Loucy (cell line): Measurements from ENCODE around the gene COL25A1.

Source experiments
- H2AFZ ChIP-seq: fragments of 200-600 bp; sonication (generic); 2 replicates; pipeline ENCODE4 v1.6.0; 2016; ENCODE audit warnings: antibody characterized with exemption, mild to moderate bottlenecking, low read length, moderate library complexity
- H3F3A ChIP-seq: fragments of 200-600 bp; 2 replicates; pipeline ENCODE4 v1.6.0; 2016; ENCODE audit warnings: antibody characterized with exemption, low read depth, mild to moderate bottlenecking
- H3K27me3 ChIP-seq: fragments of 200-600 bp; sonication (generic); 2 replicates; pipeline ENCODE4 v1.6.1; 2014; ENCODE audit warnings: low read length, mild to moderate bottlenecking; ENCODE audit not compliant: insufficient read depth, poor library complexity, severe bottlenecking
- H3K36me3 ChIP-seq: fragments of 200-600 bp; sonication (generic); 2 replicates; pipeline ENCODE4 v1.6.1; 2016; ENCODE audit warnings: low read length; ENCODE audit not compliant: insufficient read depth
- H3K4me1 ChIP-seq: fragments of 200-600 bp; sonication (generic); 2 replicates; pipeline ENCODE4 v1.5.1; 2014; ENCODE audit warnings: low read length, mild to moderate bottlenecking; ENCODE audit not compliant: insufficient read depth, poor library complexity, severe bottlenecking
- H3K4me2 ChIP-seq: fragments of 200-600 bp; sonication (generic); 2 replicates; pipeline ENCODE4 v1.6.0; 2014; ENCODE audit warnings: antibody characterized with exemption, low read length, low read depth, mild to moderate bottlenecking; ENCODE audit not compliant: poor library complexity, severe bottlenecking
- H3K4me3 ChIP-seq: fragments of 200-600 bp; sonication (generic); 2 replicates; pipeline ENCODE4 v1.5.1; 2014; ENCODE audit warnings: low read length, mild to moderate bottlenecking, mixed read lengths; ENCODE audit not compliant: poor library complexity, severe bottlenecking
- H3K79me2 ChIP-seq: fragments of 200-600 bp; sonication (generic); 2 replicates; pipeline ENCODE4 v1.6.1; 2014; ENCODE audit warnings: low read length; ENCODE audit not compliant: insufficient read depth
- H3K9ac ChIP-seq: fragments of 200-600 bp; sonication (generic); 2 replicates; pipeline ENCODE4 v1.6.0; 2014; ENCODE audit warnings: mild to moderate bottlenecking, low read depth, low read length, moderate library complexity; ENCODE audit not compliant: poor library complexity, severe bottlenecking
- H3K9me2 ChIP-seq: fragments of 200-600 bp; sonication (generic); replicated peaks from 2 replicates; pipeline ENCODE4 v1.6.1; 2016; ENCODE audit warnings: low read depth, low read length, mixed read lengths
- H3K9me3 ChIP-seq: fragments of 200-600 bp; sonication (generic); 2 replicates; pipeline ENCODE4 v1.6.1; 2014; ENCODE audit warnings: mild to moderate bottlenecking, antibody characterized with exemption, low read length, low read depth; ENCODE audit not compliant: insufficient read depth
- H4K20me1 ChIP-seq: fragments of 200-600 bp; sonication (generic); 2 replicates; pipeline ENCODE4 v1.6.0; 2014; ENCODE audit warnings: antibody characterized with exemption, low read length, mild to moderate bottlenecking; ENCODE audit not compliant: insufficient read depth, poor library complexity, severe bottlenecking
- CTCF ChIP-seq: fragments of 200-600 bp; sonication (generic); conservative IDR thresholded peaks from 2 replicates; pipeline ENCODE4 v1.5.1; 2014; ENCODE audit warnings: mild to moderate bottlenecking, antibody characterized with exemption, low read length
- EZH2phosphoT487 ChIP-seq: fragments of 200-600 bp; IDR thresholded peaks from 2 replicates; pipeline ENCODE4 v1.6.1; 2018; ENCODE audit warnings: antibody characterized with exemption, mild to moderate bottlenecking, moderate library complexity, borderline replicate concordance

COL25A1 gene

GRCh38 chr4:109186458-109186945 is 116.0 kb downstream of the COL25A1 start:
- no peak overlapping the region for H3K4me2 ChIP-seq
- H2AFZ ChIP-seq, result no peak overlapping the region
- no peaks in the 10 kb centered on the region for H3K9me3 ChIP-seq
- TF ChIP-seq CTCF (no peak), EZH2phosphoT487 (no peak)
- H3K9me2 ChIP-seq, result no peaks in the 10 kb centered on the region
- H3K36me3 ChIP-seq, result no peaks in the 10 kb centered on the region
- no peaks in the 10 kb centered on the region for H3F3A ChIP-seq
- H3K9ac ChIP-seq, result no peak overlapping the region
- H3K27me3 ChIP-seq, result no peaks in the 10 kb centered on the region
- no peak overlapping the region for H3K4me3 ChIP-seq
- no peaks in the 10 kb centered on the region for H3K79me2 ChIP-seq
- no peaks in the 10 kb centered on the region for H3K4me1 ChIP-seq
- H4K20me1 ChIP-seq, result no peaks in the 10 kb centered on the region

GRCh38 chr4:109185951-109186350 is 116.5 kb downstream of the COL25A1 start:
- no peaks in the 10 kb centered on the region for H3K4me1 ChIP-seq
- no peak overlapping the region for H3K4me2 ChIP-seq
- no peaks in the 10 kb centered on the region for H3F3A ChIP-seq
- TF ChIP-seq EZH2phosphoT487 (no peak), CTCF (no peak)
- no peak overlapping the region for H3K4me3 ChIP-seq
- no peaks in the 10 kb centered on the region for H3K36me3 ChIP-seq
- no peaks in the 10 kb centered on the region for H4K20me1 ChIP-seq
- no peak overlapping the region for H3K9ac ChIP-seq
- no peak overlapping the region for H2AFZ ChIP-seq
- H3K9me3 ChIP-seq, result no peaks in the 10 kb centered on the region
- H3K79me2 ChIP-seq, result no peaks in the 10 kb centered on the region
- no peaks in the 10 kb centered on the region for H3K27me3 ChIP-seq
- H3K9me2 ChIP-seq, result no peaks in the 10 kb centered on the region

- TF ChIP-seq CTCF, result no peak
- no peak for TF ChIP-seq EZH2phosphoT487
- no peak overlapping the region for H3K4me2 ChIP-seq
- no peak overlapping the region for H2AFZ ChIP-seq
These were observed 116.9 kb downstream of the COL25A1 start for GRCh38 chr4:109185548-109185947.

More at GRCh38 chr4:109185548-109185947, 116.9 kb downstream of the COL25A1 start:
- no peaks in the 10 kb centered on the region for H3K9me2 ChIP-seq
- no peaks in the 10 kb centered on the region for H3K79me2 ChIP-seq
- H4K20me1 ChIP-seq, result no peaks in the 10 kb centered on the region
- H3K4me3 ChIP-seq, result no peak overlapping the region
- no peaks in the 10 kb centered on the region for H3F3A ChIP-seq
- no peak overlapping the region for H3K9ac ChIP-seq
- H3K36me3 ChIP-seq, result no peaks in the 10 kb centered on the region
- H3K9me3 ChIP-seq, result no peaks in the 10 kb centered on the region
- no peaks in the 10 kb centered on the region for H3K4me1 ChIP-seq
- no peaks in the 10 kb centered on the region for H3K27me3 ChIP-seq
